GM19035 (cell line): Measurements from ENCODE around the gene TALDO1.
"Not testable (repeated sequence)": the region's sequence is repeated elsewhere in the genome, so short reads cannot be mapped to it uniquely, and the experiment has no call there.

Source experiments
- ATAC-seq: cut with Tn5 transposase; IDR thresholded peaks from one replicate; pipeline ENCODE4 v1.9.1; 2021; ENCODE audit not compliant: unreplicated experiment

The TALDO1 gene

GRCh38 chr11:734541-734940, 12.7 kb upstream of the TALDO1 start:
- ATAC-seq = not testable (repeated sequence)

GRCh38 chr11:737366-737765, 9.9 kb upstream of the TALDO1 start:
- no peak for ATAC-seq

GRCh38 chr11:737899-738298, 9.4 kb upstream of the TALDO1 start:
- ATAC-seq = not testable (repeated sequence)

GRCh38 chr11:742156-742546, 5.1 kb upstream of the TALDO1 start:
- no peak for ATAC-seq

GRCh38 chr11:742571-743201, 4.6 kb upstream of the TALDO1 start:
- ATAC-seq = no peak

- no peak for ATAC-seq
These were observed 1.8 kb upstream of the TALDO1 start for GRCh38 chr11:745428-745827.

- ATAC-seq = peak; percentile 44
These were observed 741 bp upstream of the TALDO1 start for GRCh38 chr11:746289-747157.

GRCh38 chr11:748007-748359, 719 bp downstream of the TALDO1 start:
- ATAC-seq = peak; percentile 3

- ATAC-seq = no peak
These were observed 2.5 kb downstream of the TALDO1 start for GRCh38 chr11:749731-750130.

- no peak for ATAC-seq
These were observed 13.0 kb downstream of the TALDO1 start for GRCh38 chr11:760236-760635.

- ATAC-seq = no peak
These were observed 14.4 kb downstream of the TALDO1 start for GRCh38 chr11:761526-762108.

- no peak for ATAC-seq
These were observed 15.3 kb downstream of the TALDO1 start for GRCh38 chr11:762421-763072.

GRCh38 chr11:763073-763463, 15.8 kb downstream of the TALDO1 start:
- ATAC-seq = no peak

- no peak for ATAC-seq
These were observed 16.5 kb downstream of the TALDO1 start for GRCh38 chr11:763549-764321.

GRCh38 chr11:764322-765024, 17.2 kb downstream of the TALDO1 start:
- no peak for ATAC-seq

- no peak for ATAC-seq
These were observed 17.9 kb downstream of the TALDO1 start for GRCh38 chr11:765025-765801.

- ATAC-seq = no peak
These were observed 18.5 kb downstream of the TALDO1 start for GRCh38 chr11:765802-766091.

- ATAC-seq = no peak
These were observed 19.1 kb downstream of the TALDO1 start for GRCh38 chr11:766106-766935.

GRCh38 chr11:766936-767210, 19.6 kb downstream of the TALDO1 start:
- ATAC-seq = no peak
